T-helper 17 cell (primary cell): ENCODE results near the gene SLC35F3. TPM values are rescaled to one million over a fixed set of nuclear protein-coding genes. Genes with fewer than 3 reads are reported as not detected.

ENCODE experiments used
- ATAC-seq: fragments of 150-1000 bp; cut with Tn5 transposase; 2 replicates; pipeline ENCODE4 v1.10.0; 2021; ENCODE audit warnings: mild to moderate bottlenecking, moderate library complexity
- DNase-seq, 3 donors: peaks; one replicate each; pipeline versions ENCODE4 v3.0.0 to v3.0.0-alpha.2; 2020 to 2021
- H3K9me3 ChIP-seq: one replicate; pipeline ENCODE4 v1.7.0; 2013; ENCODE audit warnings: low read length, mild to moderate bottlenecking; ENCODE audit not compliant: control insufficient read depth, poor library complexity, severe bottlenecking
- H3K27ac Mint-ChIP-seq: one replicate; pipeline ENCODE4 v1.8.0; 2022; ENCODE audit warnings: mild to moderate bottlenecking, moderate library complexity, mixed read lengths
- H3K27me3 Mint-ChIP-seq: one replicate; pipeline ENCODE4 v1.8.0; 2022; ENCODE audit warnings: mixed read lengths
- H3K36me3 Mint-ChIP-seq: one replicate; pipeline ENCODE4 v1.8.0; 2022; ENCODE audit warnings: low read depth, mixed read lengths
- H3K4me1 Mint-ChIP-seq: one replicate; pipeline ENCODE4 v1.8.0; 2022; ENCODE audit warnings: mild to moderate bottlenecking, mixed read lengths
- H3K4me3 Mint-ChIP-seq: one replicate; pipeline ENCODE4 v1.8.0; 2022; ENCODE audit warnings: mild to moderate bottlenecking, moderate library complexity, mixed read lengths
- total RNA-seq, 4 donors: library from RNA in 2 of 4; stranded (reverse) in 2 of 4; gene quantifications; one replicate each; pipeline ENCODE4 v1.2.3 and lab custom pipeline; 2022 to 2026

The SLC35F3 gene
- total RNA-seq, 2 donors from 2014 or later = 0.10 TPM; not detected in 1

DNA sequence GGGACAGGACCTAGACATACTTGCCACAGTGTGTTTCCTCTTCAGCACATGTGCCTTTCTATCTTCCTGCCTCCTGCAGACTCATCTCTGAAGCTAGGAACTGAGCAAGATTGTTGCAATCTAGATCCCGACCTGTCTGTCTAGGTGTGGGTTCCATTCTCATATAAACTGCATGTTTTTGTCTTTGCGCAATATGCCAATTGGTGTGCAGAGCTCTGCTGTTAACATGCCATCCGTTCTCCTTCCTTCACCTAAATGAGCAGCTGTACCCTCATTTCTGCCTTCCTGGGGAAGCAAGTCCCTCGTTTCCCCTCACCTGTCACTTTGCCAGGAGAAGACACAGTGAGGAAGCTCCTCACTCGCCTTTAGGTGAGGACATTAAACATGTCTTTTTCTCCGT, 55.5 kb downstream of the SLC35F3 start:
- no peaks in the 10 kb centered on the region for H3K9me3 ChIP-seq
- H3K4me3 Mint-ChIP-seq = no peak overlapping the region
- H3K27ac Mint-ChIP-seq = no peak overlapping the region
- DNase-seq (no peak), ATAC-seq (no peak)
- no peaks in the 10 kb centered on the region for H3K36me3 Mint-ChIP-seq
- peaks cover 17% of the 10 kb centered on the region for H3K27me3 Mint-ChIP-seq
- no peaks in the 10 kb centered on the region for H3K4me1 Mint-ChIP-seq

DNA sequence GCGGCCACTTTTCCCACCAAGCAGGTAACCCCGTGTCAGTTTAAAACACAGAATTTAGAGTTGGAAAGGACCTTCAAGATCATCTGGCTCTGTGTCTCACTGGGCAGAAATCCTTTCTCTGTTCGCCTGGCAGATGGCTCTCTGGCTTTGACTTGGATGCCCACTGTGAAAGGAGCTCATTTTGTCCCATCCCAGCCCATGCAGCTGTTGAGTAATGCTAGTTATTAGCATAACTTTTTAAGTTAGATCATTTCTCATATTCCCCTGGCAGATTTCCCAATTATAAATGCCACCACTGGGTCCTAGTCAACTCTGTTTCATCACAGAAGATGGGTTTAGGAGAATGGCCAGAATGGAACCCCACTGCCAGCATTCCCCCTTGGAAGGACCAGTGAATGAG, 55.9 kb downstream of the SLC35F3 start:
- Mint-ChIP-seq H3K36me3 (no peaks in the 10 kb centered on the region), H3K27me3 (peaks cover 17% of the 10 kb centered on the region), H3K4me1 (no peaks in the 10 kb centered on the region), H3K4me3 (no peak overlapping the region), H3K27ac (no peak overlapping the region)
- no peaks in the 10 kb centered on the region for H3K9me3 ChIP-seq
- no peak for DNase-seq
- no peak for ATAC-seq

DNA sequence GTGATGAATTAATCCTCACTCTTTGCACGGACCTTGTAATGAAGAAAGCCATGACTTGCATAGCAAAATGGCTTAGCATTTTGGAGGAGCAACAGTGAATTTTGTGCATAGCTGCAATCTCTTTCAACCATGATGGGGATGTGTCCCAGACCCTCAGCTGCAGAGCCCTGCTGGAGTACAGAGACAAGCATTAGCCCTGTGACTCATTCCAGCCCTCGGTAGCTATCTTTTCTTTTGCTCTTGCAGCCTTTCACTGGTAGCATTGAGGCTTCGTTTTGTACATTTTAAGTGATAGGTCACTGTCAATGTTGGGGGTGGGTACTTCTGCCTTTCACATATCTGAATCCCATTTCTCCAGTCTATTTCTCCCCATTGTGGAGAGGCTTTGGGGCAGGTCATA, 58.4 kb downstream of the SLC35F3 start:
- Mint-ChIP-seq H3K27me3 (peaks cover 17% of the 10 kb centered on the region), H3K4me3 (no peak overlapping the region), H3K27ac (no peak overlapping the region), H3K36me3 (no peaks in the 10 kb centered on the region), H3K4me1 (no peaks in the 10 kb centered on the region)
- DNase-seq = no peak
- no peaks in the 10 kb centered on the region for H3K9me3 ChIP-seq
- ATAC-seq = no peak

DNA sequence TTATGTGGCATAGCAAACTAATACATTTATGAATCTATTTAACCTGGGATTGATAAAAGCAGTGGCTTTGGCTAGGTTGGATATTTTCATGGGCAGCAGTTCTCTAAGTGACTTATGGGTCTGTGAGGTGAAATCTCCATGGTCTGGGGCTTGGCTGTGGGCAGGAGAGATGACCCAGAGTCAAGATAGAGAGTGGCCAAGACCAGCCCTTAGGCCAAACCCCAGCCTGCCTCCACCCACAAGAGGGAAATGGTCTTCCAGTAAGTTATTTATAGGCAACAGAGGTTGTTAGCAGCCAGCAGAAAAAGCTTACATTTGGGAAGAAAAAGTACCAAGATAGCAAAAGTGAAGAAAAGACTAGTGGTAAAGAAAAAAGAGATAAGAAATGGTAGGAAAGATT, 61.4 kb downstream of the SLC35F3 start:
- peaks cover 10% of the 10 kb centered on the region for H3K27me3 Mint-ChIP-seq
- peaks cover 2% of the 10 kb centered on the region for H3K36me3 Mint-ChIP-seq
- no peak overlapping the region for H3K4me3 Mint-ChIP-seq
- no peak overlapping the region for H3K27ac Mint-ChIP-seq
- no peaks in the 10 kb centered on the region for H3K4me1 Mint-ChIP-seq
- H3K9me3 ChIP-seq = no peaks in the 10 kb centered on the region
- no peak for ATAC-seq
- no peak for DNase-seq

DNA sequence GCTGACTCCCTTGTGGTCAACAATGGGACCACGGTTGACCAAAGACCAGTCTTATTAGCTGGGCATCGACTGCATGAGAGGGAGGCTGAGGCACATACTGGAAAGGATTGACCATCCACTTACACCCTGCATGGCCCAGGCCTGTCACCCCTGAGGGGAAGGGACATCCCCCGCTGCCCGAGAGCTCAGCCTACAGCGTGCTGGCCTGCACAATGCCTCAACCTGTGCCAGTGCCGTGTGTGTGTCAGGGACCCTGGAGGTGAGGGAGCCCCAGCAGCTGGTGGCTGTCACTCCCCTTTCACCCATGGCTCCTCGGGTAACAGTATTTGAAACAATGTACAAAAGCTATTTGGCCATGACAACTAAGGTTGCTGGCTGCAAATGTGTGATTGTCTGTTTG, 67.3 kb downstream of the SLC35F3 start:
- H3K9me3 ChIP-seq = no peaks in the 10 kb centered on the region
- Mint-ChIP-seq H3K27me3 (peaks cover 13% of the 10 kb centered on the region), H3K4me1 (no peaks in the 10 kb centered on the region), H3K4me3 (no peak overlapping the region), H3K36me3 (peaks cover 2% of the 10 kb centered on the region), H3K27ac (no peak overlapping the region)
- ATAC-seq = no peak
- no peak for DNase-seq

DNA sequence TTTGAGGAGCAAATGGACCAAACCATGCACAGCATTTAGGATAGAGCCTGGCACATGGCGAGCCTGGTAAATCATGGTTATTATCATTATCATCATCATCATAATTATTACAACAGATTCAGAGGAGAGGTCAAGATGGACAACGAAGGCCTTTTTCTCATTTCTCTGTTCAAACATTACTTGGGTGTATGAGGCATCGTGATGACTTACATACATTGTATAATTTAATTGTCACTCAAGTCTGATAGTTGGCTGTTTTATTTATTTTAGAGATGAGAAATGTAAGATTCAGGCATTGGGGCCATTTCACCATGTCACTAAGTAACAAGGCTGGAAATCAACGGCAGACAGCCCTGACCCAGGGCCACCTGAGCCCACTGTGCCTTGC, 68.1 kb downstream of the SLC35F3 start:
- H3K36me3 Mint-ChIP-seq = peaks cover 2% of the 10 kb centered on the region
- H3K27me3 Mint-ChIP-seq = peaks cover 13% of the 10 kb centered on the region
- H3K9me3 ChIP-seq = no peaks in the 10 kb centered on the region
- ATAC-seq (no peak), DNase-seq (no peak)
- no peak overlapping the region for H3K4me3 Mint-ChIP-seq
- no peak overlapping the region for H3K27ac Mint-ChIP-seq
- no peaks in the 10 kb centered on the region for H3K4me1 Mint-ChIP-seq

DNA sequence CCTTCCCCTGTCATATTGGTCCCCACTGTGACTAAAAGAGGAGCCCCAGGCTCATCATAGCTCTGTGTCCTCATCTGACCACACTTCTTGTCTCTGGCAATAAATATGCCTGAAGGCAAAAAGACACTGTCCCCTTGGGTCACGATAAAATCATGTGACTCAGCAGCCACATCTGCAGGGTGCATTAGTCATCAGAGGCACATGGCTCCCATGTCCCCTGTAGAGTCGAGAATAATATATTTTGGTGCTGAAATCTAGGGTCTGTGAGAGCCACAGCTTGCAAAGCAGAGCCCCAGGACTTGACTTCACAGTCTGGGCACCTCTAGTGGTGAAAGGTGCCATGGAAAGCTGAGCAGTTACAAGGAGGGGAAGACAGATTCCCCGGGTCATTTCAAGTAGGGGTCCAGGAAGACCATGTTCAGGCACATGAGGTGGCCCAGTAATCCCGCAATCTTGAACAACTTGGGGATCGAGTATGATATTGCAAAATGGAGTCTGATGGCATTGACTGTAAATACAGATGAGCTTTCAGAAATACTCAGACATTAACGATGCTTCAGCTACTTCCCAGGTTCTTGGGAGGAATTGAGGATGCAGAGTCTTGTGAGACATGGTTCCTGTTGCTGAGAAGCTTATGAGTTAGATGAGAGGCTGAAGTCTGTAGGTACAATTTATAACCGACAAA, 68.6 kb downstream of the SLC35F3 start:
- Mint-ChIP-seq H3K4me3 (no peak overlapping the region), H3K27me3 (peaks cover 13% of the 10 kb centered on the region), H3K27ac (no peak overlapping the region), H3K4me1 (no peaks in the 10 kb centered on the region), H3K36me3 (peaks cover 2% of the 10 kb centered on the region)
- H3K9me3 ChIP-seq = no peaks in the 10 kb centered on the region
- ATAC-seq = no peak
- DNase-seq = no peak

DNA sequence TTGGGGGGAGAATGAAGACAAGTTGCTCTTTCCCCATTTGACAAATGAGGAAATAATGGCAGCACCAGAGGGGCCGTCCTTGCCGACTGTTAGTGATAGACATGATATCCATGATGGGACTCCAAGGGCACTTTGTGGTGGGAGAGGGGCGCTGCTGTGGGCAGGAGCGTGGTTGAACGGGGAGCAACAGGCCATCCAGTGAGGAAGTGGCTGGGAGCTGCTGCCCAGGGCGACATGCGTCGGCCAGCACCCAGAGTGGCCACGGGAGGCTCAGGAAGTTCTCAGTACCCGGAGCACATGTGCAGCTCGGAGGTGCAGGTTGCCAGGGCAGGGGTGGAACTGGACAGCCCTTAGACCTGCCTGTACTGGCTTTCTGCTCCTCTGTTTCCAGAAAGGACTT, 71.0 kb downstream of the SLC35F3 start:
- Mint-ChIP-seq H3K27me3 (peaks cover 18% of the 10 kb centered on the region), H3K4me1 (no peaks in the 10 kb centered on the region), H3K4me3 (no peak overlapping the region), H3K36me3 (peaks cover under 1% of the 10 kb centered on the region), H3K27ac (no peak overlapping the region)
- no peaks in the 10 kb centered on the region for H3K9me3 ChIP-seq
- ATAC-seq = no peak
- no peak for DNase-seq

DNA sequence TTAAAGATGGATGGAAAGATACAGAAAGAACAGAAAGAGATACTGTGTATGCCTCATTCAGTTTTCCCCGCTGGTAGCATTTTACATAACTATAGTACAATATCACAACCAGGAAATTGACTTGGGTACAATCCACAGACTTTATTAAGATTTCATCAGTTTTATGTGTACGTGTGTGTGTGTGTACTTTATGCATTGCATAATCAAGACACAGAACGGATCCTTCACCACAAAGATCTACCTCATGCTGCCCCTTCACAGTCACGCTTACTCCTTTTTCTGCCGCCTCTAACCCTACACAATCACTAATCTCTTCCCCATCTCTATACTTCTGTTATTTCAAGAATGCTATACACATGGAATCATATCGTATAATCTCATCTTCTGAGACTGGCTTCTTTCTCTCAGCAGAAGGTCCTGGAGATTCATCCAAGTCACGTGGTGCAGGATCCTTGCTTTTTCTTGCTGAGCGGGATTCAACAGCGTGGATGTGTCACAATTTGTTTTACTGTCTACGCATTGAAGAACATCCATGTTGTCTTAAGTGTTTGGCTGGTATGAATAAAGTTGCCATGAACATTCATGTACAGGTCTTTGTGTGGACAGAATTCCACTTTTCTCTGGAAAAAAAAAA, 76.7 kb downstream of the SLC35F3 start:
- ATAC-seq (no peak), DNase-seq (no peak)
- H3K9me3 ChIP-seq = no peaks in the 10 kb centered on the region
- no peak overlapping the region for H3K4me3 Mint-ChIP-seq
- no peaks in the 10 kb centered on the region for H3K4me1 Mint-ChIP-seq
- no peaks in the 10 kb centered on the region for H3K36me3 Mint-ChIP-seq
- H3K27ac Mint-ChIP-seq = no peak overlapping the region
- peaks cover 22% of the 10 kb centered on the region for H3K27me3 Mint-ChIP-seq

DNA sequence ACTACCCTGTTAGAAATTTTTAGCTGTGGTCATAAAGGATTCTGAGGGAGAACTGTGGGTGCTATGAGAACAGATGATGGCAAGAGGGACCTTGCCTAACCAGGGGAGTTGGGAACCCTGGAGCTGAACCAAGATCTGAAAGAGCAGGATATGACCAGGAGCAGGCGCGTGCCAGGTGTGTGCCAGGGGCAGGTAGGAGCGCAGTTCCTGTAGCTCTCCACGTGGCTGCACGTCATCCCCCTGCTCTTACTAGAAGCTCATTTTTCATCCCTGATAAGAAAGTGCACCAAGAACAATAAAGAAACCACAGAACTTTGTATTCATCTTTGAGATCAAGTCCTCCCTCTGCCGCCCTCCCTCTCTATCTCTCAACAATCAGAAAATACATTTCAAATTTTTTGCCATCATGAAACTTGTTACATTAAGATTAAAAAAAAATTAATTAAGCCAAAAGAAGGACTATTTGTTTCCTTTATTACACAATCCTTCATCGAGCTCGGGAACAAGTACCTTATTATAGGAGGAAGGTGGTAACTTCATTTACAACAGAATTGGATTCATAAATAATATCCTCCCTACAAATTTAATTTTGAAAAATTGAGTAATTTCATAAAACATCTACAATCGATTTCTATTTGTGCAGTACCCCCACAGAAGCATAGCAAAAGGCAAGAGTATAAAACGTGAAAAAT, 78.5 kb downstream of the SLC35F3 start:
- no peaks in the 10 kb centered on the region for H3K4me1 Mint-ChIP-seq
- peaks cover 29% of the 10 kb centered on the region for H3K27me3 Mint-ChIP-seq
- no peak overlapping the region for H3K27ac Mint-ChIP-seq
- no peak overlapping the region for H3K4me3 Mint-ChIP-seq
- DNase-seq (no peak), ATAC-seq (no peak)
- peaks cover 2% of the 10 kb centered on the region for H3K36me3 Mint-ChIP-seq
- H3K9me3 ChIP-seq = no peaks in the 10 kb centered on the region

DNA sequence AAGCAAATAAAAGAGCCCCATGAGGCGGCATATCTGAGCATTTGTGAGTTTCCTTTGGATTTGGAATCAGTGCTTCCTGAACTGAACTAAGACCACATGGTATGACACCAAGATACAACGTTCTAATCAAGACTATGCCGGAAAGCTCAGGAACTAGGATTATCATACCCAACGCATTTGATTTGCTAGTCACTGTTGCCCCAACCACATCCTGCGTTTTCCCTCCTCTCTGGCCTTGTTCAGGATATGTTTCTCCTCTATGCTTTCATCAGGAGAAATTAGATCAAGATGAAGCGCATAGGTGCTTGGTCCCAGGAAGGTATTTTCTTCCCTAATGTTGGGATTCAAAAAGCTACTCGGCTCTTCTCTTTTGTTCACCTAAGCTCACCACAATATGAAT, 79.3 kb downstream of the SLC35F3 start:
- Mint-ChIP-seq H3K4me3 (no peak overlapping the region), H3K4me1 (no peaks in the 10 kb centered on the region)
- no peaks in the 10 kb centered on the region for H3K9me3 ChIP-seq

DNA sequence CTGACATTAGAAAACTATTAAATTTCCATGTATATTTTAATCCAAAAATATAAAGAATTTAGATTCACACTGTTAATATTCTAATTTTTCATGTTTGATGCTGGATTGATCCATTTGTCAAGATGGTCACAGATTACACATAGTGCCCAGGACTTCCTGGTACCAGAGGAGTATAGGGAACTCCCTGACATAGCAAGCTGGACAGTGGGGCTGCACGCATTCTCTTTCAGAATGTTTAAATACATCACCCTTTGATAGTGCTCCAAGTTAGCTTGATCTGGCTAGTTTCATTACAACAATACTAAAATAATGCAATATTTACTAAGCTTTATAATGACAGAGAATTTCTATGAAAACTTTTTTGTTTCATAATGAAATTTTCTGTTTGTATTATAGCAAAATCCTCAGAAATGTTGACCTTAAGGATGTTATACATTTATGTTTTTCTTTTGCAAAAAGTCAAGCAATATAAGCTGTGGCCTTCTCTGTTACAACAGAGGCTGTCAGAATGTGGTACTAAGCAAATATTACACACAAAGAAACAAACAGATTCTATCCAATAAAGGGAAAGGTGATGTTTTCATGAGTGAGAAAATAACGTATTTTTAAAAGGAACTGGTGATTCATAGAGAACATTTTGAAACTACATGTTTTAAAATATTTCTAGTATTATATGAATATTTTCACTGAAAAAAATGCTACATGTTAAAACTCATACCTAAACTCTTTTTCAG, 84.7 kb downstream of the SLC35F3 start:
- no peak overlapping the region for H3K27ac Mint-ChIP-seq
- no peaks in the 10 kb centered on the region for H3K4me1 Mint-ChIP-seq
- peaks cover 2% of the 10 kb centered on the region for H3K36me3 Mint-ChIP-seq
- H3K9me3 ChIP-seq = no peaks in the 10 kb centered on the region
- ATAC-seq = no peak
- no peak overlapping the region for H3K4me3 Mint-ChIP-seq
- no peak for DNase-seq
- H3K27me3 Mint-ChIP-seq = peaks cover 35% of the 10 kb centered on the region

More for the DNA sequence above, 79.3 kb downstream of the SLC35F3 start:
- peaks cover 2% of the 10 kb centered on the region for H3K36me3 Mint-ChIP-seq
- H3K27ac Mint-ChIP-seq = no peak overlapping the region
- ATAC-seq = no peak
- peaks cover 30% of the 10 kb centered on the region for H3K27me3 Mint-ChIP-seq
- DNase-seq = no peak

DNA sequence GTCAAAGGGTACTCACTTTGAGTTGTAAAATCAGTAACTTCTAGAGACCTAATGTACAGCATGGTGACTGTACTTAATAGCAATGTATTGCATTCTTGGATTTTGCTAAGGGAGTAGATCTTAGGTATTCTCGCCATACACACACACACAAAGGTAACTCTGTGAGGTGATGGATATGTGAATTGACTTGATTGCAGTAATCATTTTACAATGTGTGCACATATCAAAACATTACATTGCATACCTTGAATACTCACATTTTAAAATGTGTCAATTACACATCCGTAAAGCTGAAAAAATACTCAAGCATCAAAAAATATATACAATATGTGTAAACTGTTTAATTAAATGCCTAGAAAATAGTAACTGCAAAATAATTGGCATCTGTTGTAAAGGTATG, 86.0 kb downstream of the SLC35F3 start:
- no peaks in the 10 kb centered on the region for H3K4me1 Mint-ChIP-seq
- DNase-seq = no peak
- peaks cover 2% of the 10 kb centered on the region for H3K36me3 Mint-ChIP-seq
- H3K9me3 ChIP-seq = no peaks in the 10 kb centered on the region
- peaks cover 33% of the 10 kb centered on the region for H3K27me3 Mint-ChIP-seq
- no peak overlapping the region for H3K4me3 Mint-ChIP-seq
- no peak for ATAC-seq
- H3K27ac Mint-ChIP-seq = no peak overlapping the region
